ENCODE results near the gene PRR15L.

The PRR15L gene

DNA sequence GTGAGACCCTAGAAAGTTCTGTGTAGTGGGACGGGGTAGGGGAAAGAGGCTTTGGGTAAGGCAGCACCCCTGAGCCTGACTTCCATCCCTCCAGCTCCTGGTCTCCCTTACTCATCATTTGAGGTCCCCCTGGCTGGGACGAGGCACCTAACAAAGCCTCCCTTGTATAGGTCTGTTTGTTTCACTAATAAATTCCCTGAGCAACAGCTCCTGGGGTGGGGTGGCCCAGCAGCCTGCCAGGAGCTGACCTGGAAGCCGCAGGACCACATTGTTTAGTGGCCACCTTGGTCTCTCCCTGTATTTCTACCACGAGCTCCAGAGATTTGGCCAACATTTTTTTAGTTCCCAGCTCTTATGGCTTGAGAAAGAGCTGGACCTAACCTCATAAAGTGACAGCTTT is 7.2 kb downstream of the PRR15L start:
- no peak for DNase-seq (ENCODE audit: low spot score)
- peaks cover 11% of the 10 kb centered on the region for H3K4me1 ChIP-seq (ENCODE audit: insufficient read depth, poor library complexity, severe bottlenecking)
- no peaks in the 10 kb centered on the region for H3K27me3 ChIP-seq (ENCODE audit: insufficient read depth, poor library complexity, severe bottlenecking)
- no peak for ATAC-seq (ENCODE audit: low read depth)
- no peak overlapping the region for H3K27ac ChIP-seq (ENCODE audit: poor library complexity, severe bottlenecking)
- TF ChIP-seq, protein P1, sequence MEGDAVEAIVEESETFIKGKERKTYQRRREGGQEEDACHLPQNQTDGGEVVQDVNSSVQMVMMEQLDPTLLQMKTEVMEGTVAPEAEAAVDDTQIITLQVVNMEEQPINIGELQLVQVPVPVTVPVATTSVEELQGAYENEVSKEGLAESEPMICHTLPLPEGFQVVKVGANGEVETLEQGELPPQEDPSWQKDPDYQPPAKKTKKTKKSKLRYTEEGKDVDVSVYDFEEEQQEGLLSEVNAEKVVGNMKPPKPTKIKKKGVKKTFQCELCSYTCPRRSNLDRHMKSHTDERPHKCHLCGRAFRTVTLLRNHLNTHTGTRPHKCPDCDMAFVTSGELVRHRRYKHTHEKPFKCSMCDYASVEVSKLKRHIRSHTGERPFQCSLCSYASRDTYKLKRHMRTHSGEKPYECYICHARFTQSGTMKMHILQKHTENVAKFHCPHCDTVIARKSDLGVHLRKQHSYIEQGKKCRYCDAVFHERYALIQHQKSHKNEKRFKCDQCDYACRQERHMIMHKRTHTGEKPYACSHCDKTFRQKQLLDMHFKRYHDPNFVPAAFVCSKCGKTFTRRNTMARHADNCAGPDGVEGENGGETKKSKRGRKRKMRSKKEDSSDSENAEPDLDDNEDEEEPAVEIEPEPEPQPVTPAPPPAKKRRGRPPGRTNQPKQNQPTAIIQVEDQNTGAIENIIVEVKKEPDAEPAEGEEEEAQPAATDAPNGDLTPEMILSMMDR (IDR thresholded peaks at IDR 0.05; ENCODE audit: poor library complexity, severe bottlenecking), result no peak
- no peak overlapping the region for H3K4me3 ChIP-seq (ENCODE audit: severe bottlenecking)
- H3K36me3 ChIP-seq (ENCODE audit: low read depth), result peaks cover 33% of the 10 kb centered on the region
- no peaks in the 10 kb centered on the region for H3K9me3 ChIP-seq (ENCODE audit: severe bottlenecking)

DNA sequence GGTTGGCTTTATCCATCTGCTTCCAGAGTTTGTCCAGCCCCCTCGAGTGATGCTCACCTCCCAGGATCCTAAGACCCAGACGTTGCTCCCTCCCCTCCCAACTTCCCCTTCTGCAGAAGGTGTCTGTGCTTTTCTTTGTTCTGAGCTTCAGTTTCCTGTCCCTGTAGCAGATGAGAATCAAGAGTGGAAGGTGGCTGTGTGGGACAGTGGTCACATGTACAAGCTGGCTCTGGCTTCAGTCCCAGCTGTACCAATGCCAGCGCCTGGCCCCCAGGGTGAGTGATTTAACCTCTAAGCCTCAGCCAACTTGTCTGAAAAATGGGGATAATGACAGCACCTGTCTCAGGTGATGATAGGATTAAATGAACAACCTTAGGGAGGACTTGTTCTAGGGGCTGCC is 7.7 kb downstream of the PRR15L start:
- TF ChIP-seq, protein P1 (IDR thresholded peaks at IDR 0.05; ENCODE audit: poor library complexity, severe bottlenecking), result no peak
- Histone ChIP-seq H3K27me3 (ENCODE audit: insufficient read depth, poor library complexity, severe bottlenecking) (no peaks in the 10 kb centered on the region), H3K9me3 (ENCODE audit: severe bottlenecking) (no peaks in the 10 kb centered on the region), H3K36me3 (ENCODE audit: low read depth) (peaks cover 35% of the 10 kb centered on the region), H3K27ac (ENCODE audit: poor library complexity, severe bottlenecking) (peak overlapping the region; percentile 10), H3K4me1 (ENCODE audit: insufficient read depth, poor library complexity, severe bottlenecking) (peaks cover 7% of the 10 kb centered on the region), H3K4me3 (ENCODE audit: severe bottlenecking) (no peak overlapping the region)
- ATAC-seq (ENCODE audit: low read depth) (no peak), DNase-seq (ENCODE audit: low spot score) (no peak)

DNA sequence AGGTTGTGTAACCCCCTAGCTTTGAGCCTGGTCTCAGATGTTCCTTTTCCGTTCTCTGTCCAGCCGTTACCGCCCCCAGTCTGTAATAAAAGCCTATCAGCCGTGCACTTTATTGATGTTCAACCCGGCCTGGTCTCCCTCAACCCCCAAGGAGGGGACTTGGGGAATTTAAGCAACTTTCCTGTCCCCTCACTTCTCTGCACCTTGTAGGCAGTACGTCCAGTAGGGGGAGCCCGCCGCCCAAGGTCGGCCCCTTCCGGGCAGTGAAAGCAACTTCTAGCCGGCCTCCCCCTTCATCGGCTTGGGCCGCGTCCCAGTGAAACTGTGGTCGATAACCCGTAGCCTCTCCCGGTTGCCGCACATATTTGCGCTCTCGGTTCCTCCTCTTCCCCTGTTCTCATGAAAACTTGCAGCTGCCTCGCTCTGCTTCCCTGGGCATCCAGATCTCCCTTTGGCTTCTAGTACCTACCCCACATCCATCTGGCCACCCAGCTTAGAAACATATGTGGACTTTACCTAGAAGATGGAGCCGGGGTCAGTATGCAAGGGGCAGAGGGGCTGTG is 8.4 kb downstream of the PRR15L start:
- Histone ChIP-seq H3K4me1 (ENCODE audit: insufficient read depth, poor library complexity, severe bottlenecking) (peaks cover 7% of the 10 kb centered on the region), H3K4me3 (ENCODE audit: severe bottlenecking) (no peak overlapping the region), H3K27me3 (ENCODE audit: insufficient read depth, poor library complexity, severe bottlenecking) (no peaks in the 10 kb centered on the region), H3K36me3 (ENCODE audit: low read depth) (peaks cover 41% of the 10 kb centered on the region), H3K9me3 (ENCODE audit: severe bottlenecking) (no peaks in the 10 kb centered on the region), H3K27ac (ENCODE audit: poor library complexity, severe bottlenecking) (peak overlapping the region; percentile 10)
- peak; percentile 68 for ATAC-seq (ENCODE audit: low read depth)
- TF ChIP-seq, protein P1 (IDR thresholded peaks at IDR 0.05; ENCODE audit: poor library complexity, severe bottlenecking), result peak; percentile 95
- peak; percentile 86 for DNase-seq (ENCODE audit: low spot score)

DNA sequence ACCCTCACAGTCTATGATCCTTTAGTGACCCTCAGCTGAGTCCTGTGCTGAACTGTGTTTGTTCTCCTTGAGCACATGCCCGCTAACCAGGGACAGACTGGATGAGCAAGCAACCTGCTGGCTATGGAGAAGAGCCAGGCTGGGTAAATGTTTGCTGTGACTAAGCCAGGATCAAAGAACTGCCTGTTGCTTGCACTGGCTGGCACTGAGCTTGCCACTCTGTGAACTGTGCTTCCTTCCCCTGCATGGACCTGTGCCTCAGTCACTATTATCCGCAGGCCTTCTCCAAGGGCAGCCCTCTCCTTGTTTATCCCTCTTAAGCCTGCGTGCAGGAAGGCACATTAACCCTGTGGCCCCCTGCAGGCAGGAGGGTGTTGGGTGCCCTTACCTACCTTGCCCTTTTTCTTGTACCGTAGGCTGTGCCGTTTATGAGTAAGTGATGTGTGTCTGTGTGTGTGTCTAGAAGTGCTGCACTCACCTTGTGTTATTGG is 8.9 kb downstream of the PRR15L start:
- DNase-seq (ENCODE audit: low spot score) (no peak), ATAC-seq (ENCODE audit: low read depth) (no peak)
- peak overlapping the region; percentile 10 for H3K27ac ChIP-seq (ENCODE audit: poor library complexity, severe bottlenecking)
- H3K4me1 ChIP-seq (ENCODE audit: insufficient read depth, poor library complexity, severe bottlenecking), result peaks cover 7% of the 10 kb centered on the region
- peaks cover 47% of the 10 kb centered on the region for H3K36me3 ChIP-seq (ENCODE audit: low read depth)
- H3K9me3 ChIP-seq (ENCODE audit: severe bottlenecking), result no peaks in the 10 kb centered on the region
- TF ChIP-seq, protein P1 (IDR thresholded peaks at IDR 0.05; ENCODE audit: poor library complexity, severe bottlenecking), result no peak
- H3K4me3 ChIP-seq (ENCODE audit: severe bottlenecking), result no peak overlapping the region
- no peaks in the 10 kb centered on the region for H3K27me3 ChIP-seq (ENCODE audit: insufficient read depth, poor library complexity, severe bottlenecking)

DNA sequence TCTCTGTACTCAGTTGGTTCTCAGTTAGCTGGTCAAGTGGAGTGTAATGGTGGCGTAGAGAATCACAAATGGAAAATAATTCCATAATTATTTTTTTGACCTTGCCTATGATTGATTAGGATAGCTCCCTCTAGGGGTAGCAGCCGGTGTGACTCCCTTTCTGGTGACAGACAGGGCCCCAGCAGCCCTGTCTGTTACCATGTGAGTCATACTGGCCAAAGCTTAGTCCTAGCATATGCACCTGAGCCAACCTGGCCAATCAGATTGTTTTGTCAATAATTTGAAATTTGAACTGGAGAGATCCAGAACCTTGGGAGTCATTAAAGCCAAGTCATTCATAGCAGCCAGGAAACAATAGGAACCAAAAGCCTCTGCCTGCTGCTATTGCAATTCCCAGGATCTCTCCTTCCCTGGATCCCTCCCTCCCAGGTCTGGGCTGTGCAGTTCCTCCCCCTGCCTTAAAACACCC is 10.7 kb downstream of the PRR15L start:
- peak overlapping the region; percentile 59 for H3K27ac ChIP-seq (ENCODE audit: poor library complexity, severe bottlenecking)
- ATAC-seq (ENCODE audit: low read depth), result peak; percentile 94
- DNase-seq (ENCODE audit: low spot score), result peak; percentile 89
- H3K4me3 ChIP-seq (ENCODE audit: severe bottlenecking), result no peak overlapping the region
- no peaks in the 10 kb centered on the region for H3K27me3 ChIP-seq (ENCODE audit: insufficient read depth, poor library complexity, severe bottlenecking)
- TF ChIP-seq, protein P1 (IDR thresholded peaks at IDR 0.05; ENCODE audit: poor library complexity, severe bottlenecking), result peak; percentile 94
- peaks cover 55% of the 10 kb centered on the region for H3K36me3 ChIP-seq (ENCODE audit: low read depth)
- H3K9me3 ChIP-seq (ENCODE audit: severe bottlenecking), result no peaks in the 10 kb centered on the region
- H3K4me1 ChIP-seq (ENCODE audit: insufficient read depth, poor library complexity, severe bottlenecking), result peaks cover 13% of the 10 kb centered on the region
